CD14-positive monocyte (primary cell): ENCODE measurements around the gene ROBO1. TPM values are rescaled to one million over a fixed set of nuclear protein-coding genes. Genes with fewer than 3 reads are reported as not detected.

Experiments
- DNase-seq, 3 donors: peaks; one replicate each; pipeline ENCODE4 v3.0.0-alpha.2; 2011 to 2022
- H2AFZ ChIP-seq: 2 replicates; pipeline ENCODE4 v1.6.0; 2012; ENCODE audit warnings: mild to moderate bottlenecking, low read depth, low read length, inconsistent platforms; ENCODE audit not compliant: insufficient read depth, poor library complexity, severe bottlenecking
- H3K27ac ChIP-seq, 2 donors: 1 replicate in 1 of 2; 2 replicates in 1 of 2; pipeline ENCODE4 v1.5.1; 2012 to 2013; ENCODE audit warnings: low read length in 2 of 2, control low read depth in 1 of 2, inconsistent platforms in 1 of 2, low read depth in 1 of 2, mild to moderate bottlenecking in 1 of 2
- H3K27me3 ChIP-seq, 2 donors: one replicate each; pipeline versions ENCODE4 v1.6.0 to v1.6.1; 2011 to 2013; ENCODE audit warnings: low read length in 2 of 2; ENCODE audit not compliant: control insufficient read depth in 2 of 2, insufficient read depth in 2 of 2
- H3K36me3 ChIP-seq, 2 donors: replicated peaks in 1 of 2; 1 replicate in 1 of 2; 2 replicates in 1 of 2; pipeline versions ENCODE4 v1.5.1 to v1.6.1; 2012 to 2013; ENCODE audit warnings: low read length in 2 of 2, control low read depth in 1 of 2, inconsistent platforms in 1 of 2, mild to moderate bottlenecking in 1 of 2; ENCODE audit not compliant: insufficient read depth in 2 of 2, control insufficient read depth in 1 of 2
- H3K4me1 ChIP-seq, 2 donors: 1 replicate in 1 of 2; 2 replicates in 1 of 2; pipeline versions ENCODE4 v1.5.1 to v1.6.1; 2012 to 2013; ENCODE audit warnings: low read length in 2 of 2, control low read depth in 1 of 2, inconsistent platforms in 1 of 2, mild to moderate bottlenecking in 1 of 2, moderate library complexity in 1 of 2; ENCODE audit not compliant: insufficient read depth in 2 of 2, control insufficient read depth in 1 of 2
- H3K4me2 ChIP-seq: replicated peaks from 2 replicates; pipeline ENCODE3; 2012; ENCODE audit warnings: low read length, moderate library complexity, mild to moderate bottlenecking; ENCODE audit not compliant: poor library complexity, severe bottlenecking; ENCODE audit errors: extremely low read depth
- H3K4me3 ChIP-seq, 3 experiments: fragments of 200-600 bp in 1 of 3; sonication (generic) in 1 of 3; replicated peaks in 1 of 3; 1 replicate in 2 of 3; 2 replicates in 1 of 3; pipeline ENCODE4 v1.5.1; 2011 to 2013; ENCODE audit warnings: low read length in 3 of 3, mild to moderate bottlenecking in 3 of 3, control low read depth in 2 of 3, low read depth in 2 of 3, inconsistent platforms in 1 of 3, moderate library complexity in 1 of 3
- H3K79me2 ChIP-seq: 2 replicates; pipeline ENCODE4 v1.6.0; 2012; ENCODE audit warnings: mild to moderate bottlenecking, control low read depth, inconsistent platforms, low read length, moderate library complexity; ENCODE audit not compliant: insufficient read depth
- H3K9ac ChIP-seq: 2 replicates; pipeline ENCODE4 v1.6.0; 2017; ENCODE audit warnings: low read length, mild to moderate bottlenecking; ENCODE audit not compliant: insufficient read depth, poor library complexity, severe bottlenecking
- H3K9me3 ChIP-seq, 2 donors: replicated peaks in 1 of 2; 1 replicate in 1 of 2; 2 replicates in 1 of 2; pipeline versions ENCODE4 v1.5.1 to v1.6.1; 2012 to 2013; ENCODE audit warnings: low read length in 2 of 2, control low read depth in 1 of 2; ENCODE audit not compliant: control insufficient read depth in 1 of 2, insufficient read depth in 1 of 2
- H4K20me1 ChIP-seq: 2 replicates; pipeline ENCODE4 v1.6.0; 2012; ENCODE audit warnings: mild to moderate bottlenecking, low read length, control low read depth, moderate library complexity; ENCODE audit not compliant: insufficient read depth
- H3K27ac Mint-ChIP-seq, 7 donors: one replicate each; pipeline ENCODE4 v1.8.0; 2020; ENCODE audit warnings: mild to moderate bottlenecking in 7 of 7, mixed read lengths in 7 of 7, moderate library complexity in 6 of 7, inconsistent platforms in 2 of 7
- H3K27me3 Mint-ChIP-seq, 3 donors: one replicate each; pipeline ENCODE4 v1.8.0; 2021 to 2022; ENCODE audit warnings: low read depth in 3 of 3, mild to moderate bottlenecking in 3 of 3, mixed read lengths in 3 of 3, moderate library complexity in 3 of 3, inconsistent platforms in 1 of 3
- H3K36me3 Mint-ChIP-seq, 2 donors: one replicate each; pipeline ENCODE4 v1.8.0; 2020; ENCODE audit warnings: mixed read lengths in 2 of 2, inconsistent platforms in 1 of 2, mild to moderate bottlenecking in 1 of 2
- H3K4me1 Mint-ChIP-seq: one replicate; pipeline ENCODE4 v1.8.0; 2020; ENCODE audit warnings: mild to moderate bottlenecking, mixed read lengths
- H3K4me3 Mint-ChIP-seq, 2 donors: one replicate each; pipeline ENCODE4 v1.8.0; 2020; ENCODE audit warnings: mild to moderate bottlenecking in 2 of 2, mixed read lengths in 2 of 2, moderate library complexity in 1 of 2
- H3K9me3 Mint-ChIP-seq, 7 donors: one replicate each; pipeline ENCODE4 v1.8.0; 2020 to 2022; ENCODE audit warnings: mixed read lengths in 7 of 7, mild to moderate bottlenecking in 6 of 7, moderate library complexity in 6 of 7, inconsistent platforms in 2 of 7
- WGBS: methylation state at CpG from one replicate; pipeline ENCODE4 v1.1.5; 2013; ENCODE audit warnings: missing lambda C conversion rate; ENCODE audit not compliant: insufficient coverage; 5-methylcytosine and 5-hydroxymethylcytosine counted together
- intact Hi-C, 2 donors: fragments of 100-400 bp; cut with micrococcal nuclease; formaldehyde crosslinking; loops; one replicate each; pipeline versions ENCODE4 v1.15.0 to v1.15.1; 2023
- polyA plus RNA-seq, 3 donors: library from polyadenylated mRNA; depleted of rRNA in 1 of 3; unstranded in 2 of 3; stranded (reverse) in 1 of 3; fragments of 300-500 nt in 2 of 3; fragments of >200 nt in 1 of 3; fragmentation: Illumina TruSeq in 2 of 3; gene quantifications; 1 replicate in 2 of 3; 2 replicates in 1 of 3; pipeline ENCODE4 v1.2.3, GENCODE V29; 2012 to 2021
- TF ChIP-seq, protein P1 (sequence below): fragments of 200-600 bp; IDR thresholded peaks from one replicate; pipeline ENCODE4 v1.8.0; 2022; ENCODE audit warnings: antibody characterized with exemption, mild to moderate bottlenecking

ROBO1 gene
- polyA plus RNA-seq, 3 donors, result 0.09 to 0.10 TPM; not detected in 1

DNA sequence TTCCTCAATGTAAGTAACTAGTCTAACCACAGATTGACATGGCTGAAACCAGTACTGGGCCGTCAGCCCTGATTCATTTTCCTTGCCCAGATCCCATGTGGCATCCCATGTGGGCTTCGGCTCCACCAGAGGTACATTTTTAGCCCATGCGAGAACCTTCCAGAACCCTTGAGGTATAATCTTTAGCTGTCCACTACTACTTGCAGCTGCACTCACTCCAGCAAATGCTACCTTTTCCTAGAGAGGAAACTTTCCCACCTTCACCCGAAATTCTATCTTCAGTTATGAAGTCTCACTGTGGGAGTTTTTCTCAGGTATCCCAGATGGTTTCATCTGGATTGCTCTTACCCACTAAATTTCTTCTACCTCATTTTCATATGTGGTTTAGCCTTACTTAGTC lies 907.2 kb downstream of the ROBO1 start:
- H3K9ac ChIP-seq, result no peak overlapping the region
- no peak overlapping the region for H3K4me3 ChIP-seq
- 91% methylated on average over 3 of the region's 4 CpGs for WGBS
- Mint-ChIP-seq H3K4me1 (no peaks in the 10 kb centered on the region), H3K36me3 (no peaks in the 10 kb centered on the region), H3K27me3 (peaks cover 0 to 2% (median 0%) of the 10 kb centered on the region in 3 donors), H3K27ac (no peak overlapping the region), H3K9me3 (peaks cover 0 to 8% (median 5%) of the 10 kb centered on the region in 7 donors), H3K4me3 (no peak overlapping the region)
- H3K27ac ChIP-seq, result no peak overlapping the region
- TF ChIP-seq, protein P1, sequence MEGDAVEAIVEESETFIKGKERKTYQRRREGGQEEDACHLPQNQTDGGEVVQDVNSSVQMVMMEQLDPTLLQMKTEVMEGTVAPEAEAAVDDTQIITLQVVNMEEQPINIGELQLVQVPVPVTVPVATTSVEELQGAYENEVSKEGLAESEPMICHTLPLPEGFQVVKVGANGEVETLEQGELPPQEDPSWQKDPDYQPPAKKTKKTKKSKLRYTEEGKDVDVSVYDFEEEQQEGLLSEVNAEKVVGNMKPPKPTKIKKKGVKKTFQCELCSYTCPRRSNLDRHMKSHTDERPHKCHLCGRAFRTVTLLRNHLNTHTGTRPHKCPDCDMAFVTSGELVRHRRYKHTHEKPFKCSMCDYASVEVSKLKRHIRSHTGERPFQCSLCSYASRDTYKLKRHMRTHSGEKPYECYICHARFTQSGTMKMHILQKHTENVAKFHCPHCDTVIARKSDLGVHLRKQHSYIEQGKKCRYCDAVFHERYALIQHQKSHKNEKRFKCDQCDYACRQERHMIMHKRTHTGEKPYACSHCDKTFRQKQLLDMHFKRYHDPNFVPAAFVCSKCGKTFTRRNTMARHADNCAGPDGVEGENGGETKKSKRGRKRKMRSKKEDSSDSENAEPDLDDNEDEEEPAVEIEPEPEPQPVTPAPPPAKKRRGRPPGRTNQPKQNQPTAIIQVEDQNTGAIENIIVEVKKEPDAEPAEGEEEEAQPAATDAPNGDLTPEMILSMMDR, result no peak
- no peaks in the 10 kb centered on the region for H4K20me1 ChIP-seq
- no peaks in the 10 kb centered on the region for H3K36me3 ChIP-seq
- intact Hi-C loops, result no loop called here
- H2AFZ ChIP-seq, result no peak overlapping the region
- H3K4me1 ChIP-seq, result no peaks in the 10 kb centered on the region
- no peaks in the 10 kb centered on the region for H3K9me3 ChIP-seq
- no peak for DNase-seq
- no peak overlapping the region for H3K4me2 ChIP-seq
- H3K79me2 ChIP-seq, result no peaks in the 10 kb centered on the region
- H3K27me3 ChIP-seq, result no peaks in the 10 kb centered on the region

DNA sequence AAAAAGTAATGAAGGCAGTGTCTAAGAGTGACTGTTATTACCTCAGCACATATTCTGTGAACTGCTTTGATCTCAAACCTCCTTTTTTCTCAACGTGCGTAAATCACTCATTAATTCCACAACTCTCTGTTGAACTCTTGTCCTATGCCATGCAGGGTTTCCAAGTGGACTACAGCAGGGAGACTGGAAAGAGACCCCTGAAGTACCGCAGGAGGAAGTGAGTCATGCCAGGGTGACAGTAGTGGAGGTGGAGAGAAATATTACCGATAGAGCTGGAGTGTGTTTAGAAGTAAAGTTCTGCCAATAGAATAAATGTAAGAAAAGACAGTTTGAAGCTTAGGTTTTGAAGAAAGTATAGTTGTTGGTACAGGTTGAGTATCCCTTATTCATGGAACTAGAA lies 908.9 kb downstream of the ROBO1 start:
- 48% methylated on average over 2 of the region's 4 CpGs for WGBS
- no peaks in the 10 kb centered on the region for H3K79me2 ChIP-seq
- H2AFZ ChIP-seq, result no peak overlapping the region
- H3K4me2 ChIP-seq, result no peak overlapping the region
- Mint-ChIP-seq H3K27me3 (peaks cover 0 to 2% (median 0%) of the 10 kb centered on the region in 3 donors), H3K9me3 (peaks cover 0 to 8% (median 3%) of the 10 kb centered on the region in 7 donors), H3K4me3 (no peak overlapping the region), H3K36me3 (no peaks in the 10 kb centered on the region), H3K4me1 (no peaks in the 10 kb centered on the region), H3K27ac (no peak overlapping the region)
- no peaks in the 10 kb centered on the region for H3K9me3 ChIP-seq
- no peak overlapping the region for H3K4me3 ChIP-seq
- TF ChIP-seq, protein P1, result no peak
- H3K36me3 ChIP-seq, result no peaks in the 10 kb centered on the region
- no peak overlapping the region for H3K9ac ChIP-seq
- DNase-seq, result no peak
- no peaks in the 10 kb centered on the region for H4K20me1 ChIP-seq
- H3K27me3 ChIP-seq, result no peaks in the 10 kb centered on the region
- H3K27ac ChIP-seq, result no peak overlapping the region
- no peaks in the 10 kb centered on the region for H3K4me1 ChIP-seq
- intact Hi-C loops, result no loop called here
